ENCODE measurements around the gene BCAS3. TPM values are rescaled to one million over a fixed set of nuclear protein-coding genes. Genes with fewer than 3 reads are reported as not detected.
"Not testable (repeated sequence)": the region's sequence is repeated elsewhere in the genome, so short reads cannot be mapped to it uniquely, and the experiment has no call there.

BCAS3 gene
- polyA plus RNA-seq, 1 donor from 2014 or later, result 21.6 TPM

DNA sequence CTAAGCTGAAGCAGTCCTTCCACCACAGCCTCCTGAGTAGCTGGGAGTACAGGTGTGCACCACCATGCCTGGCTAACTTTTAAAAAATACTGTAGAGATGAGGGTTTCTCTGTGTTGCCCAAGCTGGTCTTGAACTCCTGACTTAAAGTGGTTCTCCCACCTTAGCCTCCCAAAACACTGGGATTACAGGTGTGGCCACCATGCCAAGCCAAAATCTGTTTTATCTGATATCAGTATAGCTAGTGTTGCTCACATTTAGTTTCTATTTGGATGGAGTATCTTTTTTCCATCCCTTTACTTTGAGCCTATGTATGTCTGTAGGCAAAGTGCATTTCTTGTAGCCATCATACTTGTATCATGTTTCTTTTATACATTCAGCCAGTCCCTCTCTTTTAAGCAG lies 82.1 kb downstream of the BCAS3 start:
- Histone ChIP-seq H3K36me3 (ENCODE audit: insufficient read depth, low read length) (no peaks in the 10 kb centered on the region), H3K79me2 (replicated peaks; ENCODE audit: insufficient read depth, low read length) (no peaks in the 10 kb centered on the region), H3K4me3 (ENCODE audit: low read length) (no peak overlapping the region), H2AFZ (ENCODE audit: low read depth, low read length) (no peak overlapping the region), H4K20me1 (ENCODE audit: insufficient read depth) (no peaks in the 10 kb centered on the region), H3F3A (ENCODE audit: insufficient read depth, low read length, poor library complexity, severe bottlenecking) (no peaks in the 10 kb centered on the region), H3K9me3 (ENCODE audit: low read length) (no peaks in the 10 kb centered on the region), H3K9me2 (ENCODE audit: insufficient read depth, low read length) (no peaks in the 10 kb centered on the region), H3K27me3 (ENCODE audit: insufficient read depth, low read depth, low read length) (no peaks in the 10 kb centered on the region), H3K9ac (ENCODE audit: low read length) (no peak overlapping the region), H3K27ac (ENCODE audit: low read length) (no peak overlapping the region), H3K4me2 (ENCODE audit: low read length) (no peak overlapping the region)
- TF ChIP-seq MXI1 (conservative IDR thresholded peaks at IDR 0.05; ENCODE audit: poor library complexity, severe bottlenecking) (no peak), TAF1 (IDR thresholded peaks at IDR 0.05; ENCODE audit: low read depth) (no peak), EP300 (conservative IDR thresholded peaks at IDR 0.05; ENCODE audit: poor library complexity, severe bottlenecking) (no peak), RAD21 (conservative IDR thresholded peaks at IDR 0.05) (no peak), POLR2AphosphoS5 (IDR thresholded peaks at IDR 0.05) (no peak), EZH2 (IDR thresholded peaks at IDR 0.05; ENCODE audit: borderline replicate concordance, insufficient read depth, low read length, poor library complexity, severe bottlenecking) (no peak), SMC3 (conservative IDR thresholded peaks at IDR 0.05; ENCODE audit: poor library complexity) (no peak)

DNA sequence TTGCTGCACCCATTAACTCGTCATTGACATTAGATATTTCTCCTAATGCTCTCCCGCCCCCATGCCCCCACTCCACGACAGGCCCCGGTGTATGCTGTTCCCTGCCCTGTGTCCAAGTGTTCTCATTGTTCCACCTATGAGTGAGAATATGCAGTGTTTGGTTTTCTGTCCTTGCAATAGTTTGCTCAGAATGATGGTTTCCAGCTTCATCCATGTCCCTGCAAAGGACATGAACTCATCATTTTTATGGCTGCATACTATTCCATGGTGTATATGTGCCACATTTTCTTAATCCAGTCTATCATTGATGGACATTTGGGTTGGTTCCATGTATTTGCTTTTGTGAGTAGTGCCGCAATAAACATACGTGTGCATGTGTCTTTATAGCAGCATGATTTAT lies 83.7 kb downstream of the BCAS3 start:
- H3K9ac ChIP-seq (ENCODE audit: low read length); H3F3A ChIP-seq (ENCODE audit: insufficient read depth, low read length, poor library complexity, severe bottlenecking); H3K36me3 ChIP-seq (ENCODE audit: insufficient read depth, low read length); H2AFZ ChIP-seq (ENCODE audit: low read depth, low read length); H3K4me3 ChIP-seq (ENCODE audit: low read length); H3K79me2 ChIP-seq (replicated peaks; ENCODE audit: insufficient read depth, low read length); H3K27ac ChIP-seq (ENCODE audit: low read length); H3K27me3 ChIP-seq (ENCODE audit: insufficient read depth, low read depth, low read length); H4K20me1 ChIP-seq (ENCODE audit: insufficient read depth); H3K4me2 ChIP-seq (ENCODE audit: low read length); H3K9me3 ChIP-seq (ENCODE audit: low read length); H3K9me2 ChIP-seq (ENCODE audit: insufficient read depth, low read length): not testable (repeated sequence)

- Histone ChIP-seq H3K9me3 (ENCODE audit: low read length) (no peaks in the 10 kb centered on the region), H3K27ac (ENCODE audit: low read length) (no peak overlapping the region), H3K9me2 (ENCODE audit: insufficient read depth, low read length) (no peaks in the 10 kb centered on the region), H2AFZ (ENCODE audit: low read depth, low read length) (no peak overlapping the region), H3K36me3 (ENCODE audit: insufficient read depth, low read length) (no peaks in the 10 kb centered on the region), H3K4me3 (ENCODE audit: low read length) (no peak overlapping the region), H3K79me2 (replicated peaks; ENCODE audit: insufficient read depth, low read length) (no peaks in the 10 kb centered on the region), H4K20me1 (ENCODE audit: insufficient read depth) (no peaks in the 10 kb centered on the region), H3F3A (ENCODE audit: insufficient read depth, low read length, poor library complexity, severe bottlenecking) (no peaks in the 10 kb centered on the region), H3K9ac (ENCODE audit: low read length) (no peak overlapping the region), H3K4me2 (ENCODE audit: low read length) (no peak overlapping the region), H3K27me3 (ENCODE audit: insufficient read depth, low read depth, low read length) (no peaks in the 10 kb centered on the region)
- TF ChIP-seq, protein P1, sequence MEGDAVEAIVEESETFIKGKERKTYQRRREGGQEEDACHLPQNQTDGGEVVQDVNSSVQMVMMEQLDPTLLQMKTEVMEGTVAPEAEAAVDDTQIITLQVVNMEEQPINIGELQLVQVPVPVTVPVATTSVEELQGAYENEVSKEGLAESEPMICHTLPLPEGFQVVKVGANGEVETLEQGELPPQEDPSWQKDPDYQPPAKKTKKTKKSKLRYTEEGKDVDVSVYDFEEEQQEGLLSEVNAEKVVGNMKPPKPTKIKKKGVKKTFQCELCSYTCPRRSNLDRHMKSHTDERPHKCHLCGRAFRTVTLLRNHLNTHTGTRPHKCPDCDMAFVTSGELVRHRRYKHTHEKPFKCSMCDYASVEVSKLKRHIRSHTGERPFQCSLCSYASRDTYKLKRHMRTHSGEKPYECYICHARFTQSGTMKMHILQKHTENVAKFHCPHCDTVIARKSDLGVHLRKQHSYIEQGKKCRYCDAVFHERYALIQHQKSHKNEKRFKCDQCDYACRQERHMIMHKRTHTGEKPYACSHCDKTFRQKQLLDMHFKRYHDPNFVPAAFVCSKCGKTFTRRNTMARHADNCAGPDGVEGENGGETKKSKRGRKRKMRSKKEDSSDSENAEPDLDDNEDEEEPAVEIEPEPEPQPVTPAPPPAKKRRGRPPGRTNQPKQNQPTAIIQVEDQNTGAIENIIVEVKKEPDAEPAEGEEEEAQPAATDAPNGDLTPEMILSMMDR (IDR thresholded peaks at IDR 0.05; ENCODE audit: poor library complexity, severe bottlenecking), result no peak
- no peak for TF ChIP-seq RAD21 (conservative IDR thresholded peaks at IDR 0.05)
- no peak for TF ChIP-seq MXI1 (conservative IDR thresholded peaks at IDR 0.05; ENCODE audit: poor library complexity, severe bottlenecking)
- no peak for TF ChIP-seq SMC3 (conservative IDR thresholded peaks at IDR 0.05; ENCODE audit: poor library complexity)
- no peak for TF ChIP-seq POLR2AphosphoS5 (IDR thresholded peaks at IDR 0.05)
- TF ChIP-seq EZH2 (IDR thresholded peaks at IDR 0.05; ENCODE audit: borderline replicate concordance, insufficient read depth, low read length, poor library complexity, severe bottlenecking), result no peak
- no peak for TF ChIP-seq EP300 (conservative IDR thresholded peaks at IDR 0.05; ENCODE audit: poor library complexity, severe bottlenecking)
- TF ChIP-seq REST (IDR thresholded peaks at IDR 0.05; ENCODE audit: borderline replicate concordance), result no peak
- TF ChIP-seq TAF1 (IDR thresholded peaks at IDR 0.05; ENCODE audit: low read depth), result no peak
These were observed 89.1 kb downstream of the BCAS3 start for GRCh38 chr17:60766778-60767190.
